GM12878 (cell line): ENCODE results near the gene MYBPHL. TPM values are rescaled to one million over a fixed set of nuclear protein-coding genes. Genes with fewer than 3 reads are reported as not detected.

Experiments
- ATAC-seq: fragments of 200-7000 bp; cut with Tn5 transposase; 3 replicates; pipeline ENCODE4 v1.9.1; 2020; ENCODE audit warnings: mild to moderate bottlenecking, moderate library complexity
- BruUV-seq: library from RNA; stranded (reverse); fragments of 400-500 nt; replicated peaks from 2 replicates; lab custom pipeline; 2021; lab: Mats Ljungman, UMichigan
- CTCF ChIA-PET: fragments of 300-600 bp; sonication (Branson Sonifier 250); formaldehyde crosslinking; extraction: SDS; loops from one replicate; lab custom pipeline; 2021; ENCODE audit warnings: inconsistent platforms; lab: Yijun Ruan, JAX
- POLR2A ChIA-PET: fragments of 350-600 bp; formaldehyde crosslinking; extraction: SDS; loops from one replicate; lab custom pipeline; 2021; ENCODE audit warnings: inconsistent platforms; lab: Charles Lee
- RAD21 ChIA-PET: fragments of 300-600 bp; sonication (Branson Sonifier 250); formaldehyde crosslinking; loops from one replicate; lab custom pipeline; 2023; ENCODE audit warnings: antibody characterized with exemption; ENCODE audit not compliant: unreplicated experiment; lab: Charles Lee
- SMC1A ChIA-PET: fragments of 300-600 bp; sonication (Branson Sonifier 250); formaldehyde crosslinking; loops from one replicate; lab custom pipeline; 2023; ENCODE audit not compliant: unreplicated experiment, uncharacterized antibody; lab: Charles Lee
- DNase-seq: peaks from one replicate; pipeline ENCODE4 v3.0.0-alpha.2; 2011; ENCODE audit warnings: low read depth, low spot score
- FAIRE-seq: peaks from 3 replicates; lab custom pipeline; 2011; peaks lifted over from hg19 to GRCh38; lab: Jason Lieb, UNC
- H2AFZ ChIP-seq: 2 replicates; pipeline ENCODE4 v1.6.0; 2011; ENCODE audit warnings: low read depth, low read length, control low read depth; ENCODE audit not compliant: control insufficient read depth
- H3K27ac ChIP-seq: 2 replicates; pipeline ENCODE4 v1.5.1; 2011; ENCODE audit warnings: control low read depth; ENCODE audit not compliant: control insufficient read depth, insufficient read depth
- H3K27me3 ChIP-seq, 2 experiments: replicated peaks in 1 of 2; 2 replicates each; pipeline versions ENCODE4 v1.6.0 to v1.6.1; 2011; ENCODE audit warnings: low read length in 1 of 2; ENCODE audit not compliant: control insufficient read depth in 2 of 2, insufficient read depth in 2 of 2
- H3K36me3 ChIP-seq, 2 experiments: 2 replicates each; pipeline ENCODE4 v1.5.1; 2011; ENCODE audit warnings: low read length in 1 of 2; ENCODE audit not compliant: control insufficient read depth in 2 of 2, insufficient read depth in 2 of 2
- H3K4me1 ChIP-seq: 2 replicates; pipeline ENCODE4 v1.6.1; 2011; ENCODE audit warnings: mild to moderate bottlenecking, low read length, moderate library complexity, mixed read lengths; ENCODE audit not compliant: control insufficient read depth, insufficient read depth
- H3K4me2 ChIP-seq: 2 replicates; pipeline ENCODE4 v1.6.0; 2011; ENCODE audit warnings: control low read depth; ENCODE audit not compliant: control insufficient read depth, insufficient read depth
- H3K4me3 ChIP-seq: fragments of 200-600 bp; sonication (generic); 2 replicates; pipeline ENCODE4 v1.5.1; 2016
- H3K79me2 ChIP-seq: 2 replicates; pipeline ENCODE4 v1.6.0; 2011; ENCODE audit warnings: low read length; ENCODE audit not compliant: control insufficient read depth, insufficient read depth
- H3K9ac ChIP-seq: 2 replicates; pipeline ENCODE4 v1.8.0; 2011; ENCODE audit warnings: low read length, control low read depth, mixed read lengths; ENCODE audit not compliant: control insufficient read depth, insufficient read depth
- H3K9me3 ChIP-seq: replicated peaks from 3 replicates; pipeline ENCODE4 v1.5.1; 2011; ENCODE audit warnings: mild to moderate bottlenecking, low read length; ENCODE audit not compliant: control insufficient read depth, insufficient read depth
- H4K20me1 ChIP-seq: 2 replicates; pipeline ENCODE4 v1.6.0; 2011; ENCODE audit not compliant: control insufficient read depth, insufficient read depth
- CHD4 ChIP-seq: fragments of 200-600 bp; sonication (generic); IDR thresholded peaks from 2 replicates; pipeline ENCODE4 v1.6.1; 2016; ENCODE audit warnings: mild to moderate bottlenecking
- EGR1 ChIP-seq, 2 experiments: IDR thresholded peaks; 1 replicate in 1 of 2; 2 replicates in 1 of 2; pipeline ENCODE4 v1.6.1; 2011 to 2012; ENCODE audit warnings: low read depth in 2 of 2, low read length in 2 of 2, borderline replicate concordance in 1 of 2, mild to moderate bottlenecking in 1 of 2, moderate library complexity in 1 of 2
- EZH2 ChIP-seq: IDR thresholded peaks from 2 replicates; pipeline ENCODE4 v1.6.1; 2012; ENCODE audit warnings: low read depth, mild to moderate bottlenecking, control low read depth, inconsistent platforms, low read length, borderline replicate concordance; ENCODE audit not compliant: control insufficient read depth
- MYB ChIP-seq: fragments of 150-350 bp; IDR thresholded peaks from 2 replicates; pipeline ENCODE4 v1.6.1; 2014; ENCODE audit warnings: mild to moderate bottlenecking, low read depth, low read length, borderline replicate concordance
- NFYA ChIP-seq: IDR thresholded peaks from 2 replicates; pipeline ENCODE4 v1.6.1; 2011; ENCODE audit warnings: low read depth, mild to moderate bottlenecking, low read length, improper control_type of control experiment, borderline replicate concordance
- POLR2AphosphoS5 ChIP-seq: IDR thresholded peaks from 2 replicates; pipeline ENCODE4 v1.6.1; 2011; ENCODE audit warnings: mild to moderate bottlenecking, low read length, inconsistent platforms
- RBBP5 ChIP-seq: fragments of 200-600 bp; sonication (generic); conservative IDR thresholded peaks from 2 replicates; pipeline ENCODE4 v1.6.1; 2016
- SREBF1 ChIP-seq: IDR thresholded peaks from 2 replicates; pipeline ENCODE4 v1.6.1; 2012; ENCODE audit warnings: mild to moderate bottlenecking, low read length
- SUPT20H ChIP-seq: IDR thresholded peaks from 2 replicates; pipeline ENCODE4 v1.6.1; 2011; ENCODE audit warnings: low read depth, mild to moderate bottlenecking, low read length, moderate library complexity, borderline replicate concordance; ENCODE audit not compliant: control insufficient read depth
- SUZ12 ChIP-seq: fragments of 200-600 bp; sonication (generic); IDR thresholded peaks from one replicate; pipeline ENCODE4 v1.6.1; 2018; ENCODE audit warnings: antibody characterized with exemption, mild to moderate bottlenecking; ENCODE audit not compliant: unreplicated experiment
- WRNIP1 ChIP-seq: IDR thresholded peaks from 2 replicates; pipeline ENCODE4 v1.6.1; 2011; ENCODE audit warnings: low read depth, low read length, improper control_type of control experiment, borderline replicate concordance
- YBX1 ChIP-seq: fragments of 450-650 bp; IDR thresholded peaks from 2 replicates; pipeline ENCODE4 v1.6.1; 2016; ENCODE audit warnings: antibody characterized with exemption
- ZNF24 ChIP-seq: fragments of 450-650 bp; IDR thresholded peaks from 2 replicates; pipeline ENCODE4 v1.6.1; 2017; ENCODE audit warnings: antibody characterized with exemption, mild to moderate bottlenecking
- WGBS: methylation state at CpG from one replicate; pipeline ENCODE4 v1.1.6; 2016; ENCODE audit warnings: low lambda C conversion rate; ENCODE audit not compliant: insufficient replicate concordance, insufficient coverage; ENCODE audit errors: missing lambda C conversion rate; 5-methylcytosine and 5-hydroxymethylcytosine counted together
- in situ Hi-C: fragments of 300-500 bp; cut with MboI; formaldehyde crosslinking; loops from 9 replicates; pipeline ENCODE4 v1.14.3; 2018; ENCODE audit warnings: mixed read lengths
- intact Hi-C: fragments of 100-400 bp; cut with micrococcal nuclease; formaldehyde crosslinking; loops from one replicate; pipeline ENCODE4 v1.14.2; 2022; ENCODE audit not compliant: unreplicated experiment
- polyA plus RNA-seq, 11 experiments: library from polyadenylated mRNA; depleted of rRNA in 4 of 11; unstranded in 6 of 11; stranded (reverse) in 5 of 11; fragments of >200 nt; fragmentation: Nextera tagmentation in 4 of 11; fragmentation: Illumina TruSeq in 1 of 11; extraction: Ambion mirVana in 4 of 11; extraction: Trizol in 1 of 11; gene quantifications; 1 replicate in 1 of 11; 2 replicates in 10 of 11; pipeline versions ENCODE4 v1.2.1 to v1.2.3, GENCODE V29; 2011 to 2016; ENCODE audit warnings: inconsistent platforms in 2 of 11, missing spikeins in 2 of 11, low read depth in 1 of 11
- total RNA-seq, 4 experiments: library from RNA; depleted of rRNA in 3 of 4; stranded (reverse); fragments of >200 nt in 3 of 4; fragmentation: Illumina TruSeq in 1 of 4; extraction: Trizol in 1 of 4; gene quantifications; 2 replicates each; pipeline versions ENCODE4 v1.2.1 to v1.2.3, GENCODE V29; 2013 to 2021
- TF ChIP-seq, protein P1 (sequence below): IDR thresholded peaks from 2 replicates; pipeline ENCODE4 v1.6.1; 2012; ENCODE audit warnings: low read length, inconsistent platforms

Gene MYBPHL
- total and polyA plus RNA-seq, 10 of the 15 experiments (the other 5 are each of a cell fraction or from before 2014, with no cell fraction given) = 0.16 to 0.75 (median 0.54) TPM; not detected in 7

DNA sequence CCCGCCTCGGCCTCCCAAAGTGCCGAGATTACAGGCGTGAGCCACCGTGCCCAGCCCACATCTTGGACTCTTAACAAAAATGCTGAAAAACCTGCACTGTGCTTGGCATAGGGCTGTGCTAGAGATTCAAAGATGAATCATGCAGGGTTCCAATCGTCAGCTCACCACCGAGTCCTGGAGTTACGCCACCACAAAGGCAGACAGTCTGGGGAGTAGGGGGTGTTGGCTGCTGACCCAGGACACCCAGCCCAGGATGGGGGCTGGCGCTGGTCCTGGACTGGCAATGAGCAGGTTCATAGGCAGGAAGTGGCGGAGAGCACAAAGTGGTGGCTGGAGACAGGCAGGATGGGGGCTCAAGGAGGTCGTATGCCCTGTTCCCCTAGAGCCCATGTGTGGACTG, 39.8 kb downstream of the MYBPHL start:
- POLR2A ChIA-PET = no interaction called here
- CTCF ChIA-PET = interaction anchor here (1.8 to 4.6 kb wide), 2 partner anchors 132 to 266 kb away, joined by 7 to 45 read pairs; partner anchors contain the start of gene SORT1
- H3K27ac ChIP-seq = no peak overlapping the region
- H3K4me1 ChIP-seq = no peaks in the 10 kb centered on the region
- no peaks in the 10 kb centered on the region for H4K20me1 ChIP-seq
- intact Hi-C loops = no loop called here
- no peak overlapping the region for H2AFZ ChIP-seq
- H3K79me2 ChIP-seq = no peaks in the 10 kb centered on the region
- no peak for DNase-seq
- in situ Hi-C loops = no loop called here
- H3K9me3 ChIP-seq = no peaks in the 10 kb centered on the region
- FAIRE-seq = no peak
- BruUV-seq = no TSS peak
- no peak for TF ChIP-seq YBX1
- H3K4me3 ChIP-seq = no peak overlapping the region
- H3K36me3 ChIP-seq = no peaks in the 10 kb centered on the region
- 61% methylated on average over 11 of the region's 11 CpGs for WGBS
- no peak for ATAC-seq
- no peak overlapping the region for H3K9ac ChIP-seq
- RAD21 ChIA-PET = interaction anchor here (0.7 to 1.0 kb wide), 2 partner anchors 11 to 266 kb away, joined by 3 read pairs; no protein-coding TSS in a partner anchor
- H3K4me2 ChIP-seq = no peak overlapping the region
- SMC1A ChIA-PET = no interaction called here
- no peaks in the 10 kb centered on the region for H3K27me3 ChIP-seq

DNA sequence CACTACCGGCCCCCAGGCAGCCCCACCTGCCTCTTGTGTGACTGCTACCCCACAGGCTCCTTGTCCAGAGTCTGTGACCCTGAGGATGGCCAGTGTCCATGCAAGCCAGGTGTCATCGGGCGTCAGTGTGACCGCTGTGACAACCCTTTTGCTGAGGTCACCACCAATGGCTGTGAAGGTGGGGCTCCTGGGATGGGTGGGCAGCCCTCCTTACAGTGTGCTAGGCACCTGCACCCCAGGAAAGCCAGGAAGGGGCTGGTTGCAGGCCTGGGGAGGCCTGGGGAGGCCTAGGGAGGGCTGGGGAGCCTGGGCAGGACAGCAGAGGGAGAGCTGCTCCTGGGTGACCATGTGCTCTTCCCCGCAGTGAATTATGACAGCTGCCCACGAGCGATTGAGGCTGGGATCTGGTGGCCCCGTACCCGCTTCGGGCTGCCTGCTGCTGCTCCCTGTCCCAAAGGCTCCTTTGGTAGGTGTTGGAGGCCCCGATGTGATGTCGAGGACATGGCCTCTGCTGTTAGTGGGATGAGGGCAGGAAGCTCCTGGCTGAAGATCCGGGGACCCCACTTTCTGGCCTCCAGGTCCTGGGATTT, 41.0 kb downstream of the MYBPHL start:
- Histone ChIP-seq H3K4me3 (no peak overlapping the region), H3K4me1 (no peaks in the 10 kb centered on the region), H3K27ac (no peak overlapping the region), H3K4me2 (no peak overlapping the region), H3K36me3 (no peaks in the 10 kb centered on the region), H4K20me1 (no peaks in the 10 kb centered on the region), H3K9ac (no peak overlapping the region), H3K27me3 (no peaks in the 10 kb centered on the region), H2AFZ (no peak overlapping the region), H3K9me3 (no peaks in the 10 kb centered on the region), H3K79me2 (no peaks in the 10 kb centered on the region)
- ChIA-PET SMC1A (no interaction called here), POLR2A (no interaction called here), CTCF (interaction anchor here (0.6 to 4.6 kb wide), 4 partner anchors 12 to 267 kb away, joined by 3 to 45 read pairs (median 12); partner anchors contain the start of gene SORT1), RAD21 (no interaction called here)
- 46% methylated on average over 13 of the region's 13 CpGs for WGBS
- no TSS peak for BruUV-seq
- no peak for DNase-seq
- no peak for ATAC-seq
- in situ Hi-C loops (no loop called here), intact Hi-C loops (no loop called here)
- FAIRE-seq = no peak
- TF ChIP-seq SREBF1 (no peak), POLR2AphosphoS5 (no peak), EZH2 (no peak), SUPT20H (no peak), MYB (no peak), NFYA (no peak), CHD4 (no peak), WRNIP1 (no peak), EGR1 (IDR thresholded peaks at IDR 0.05; ENCODE audit: borderline replicate concordance in 1 of 2, low read depth in 2 of 2, low read length in 2 of 2) (no peak), SUZ12 (no peak), ZNF24 (no peak), RBBP5 (no peak)
- TF ChIP-seq, protein P1, sequence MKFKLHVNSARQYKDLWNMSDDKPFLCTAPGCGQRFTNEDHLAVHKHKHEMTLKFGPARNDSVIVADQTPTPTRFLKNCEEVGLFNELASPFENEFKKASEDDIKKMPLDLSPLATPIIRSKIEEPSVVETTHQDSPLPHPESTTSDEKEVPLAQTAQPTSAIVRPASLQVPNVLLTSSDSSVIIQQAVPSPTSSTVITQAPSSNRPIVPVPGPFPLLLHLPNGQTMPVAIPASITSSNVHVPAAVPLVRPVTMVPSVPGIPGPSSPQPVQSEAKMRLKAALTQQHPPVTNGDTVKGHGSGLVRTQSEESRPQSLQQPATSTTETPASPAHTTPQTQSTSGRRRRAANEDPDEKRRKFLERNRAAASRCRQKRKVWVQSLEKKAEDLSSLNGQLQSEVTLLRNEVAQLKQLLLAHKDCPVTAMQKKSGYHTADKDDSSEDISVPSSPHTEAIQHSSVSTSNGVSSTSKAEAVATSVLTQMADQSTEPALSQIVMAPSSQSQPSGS = no peak
